Heart left ventricle (tissue), 16 donors: ENCODE measurements around the gene OSBPL9. TPM values are rescaled to one million over a fixed set of nuclear protein-coding genes. Genes with fewer than 3 reads are reported as not detected.
A peak's percentile ranks its signal among the peaks of the same experiment; 100 is the strongest.

Experiments
- ATAC-seq, 4 donors: fragments of 200-7000 bp; cut with Tn5 transposase; one replicate each; pipeline ENCODE4 v1.9.1; 2020 to 2022; ENCODE audit warnings: moderate library complexity in 4 of 4, mild to moderate bottlenecking in 3 of 4, moderate number of reproducible peaks in 1 of 4
- DNase-seq, 5 donors: peaks; one replicate each; pipeline ENCODE4 v3.0.0-alpha.2; 2020
- H3K27ac ChIP-seq, 12 donors: fragments of 200-600 bp; sonication (generic) in 4 of 12; one replicate each; pipeline versions ENCODE4 v1.5.0 to v1.8.0; 2016 to 2022; ENCODE audit warnings: mild to moderate bottlenecking in 2 of 12
- H3K27me3 ChIP-seq, 9 donors: fragments of 200-600 bp; sonication (generic) in 2 of 9; one replicate each; pipeline versions ENCODE4 v1.5.1 to v1.8.0; 2016 to 2022; ENCODE audit warnings: mild to moderate bottlenecking in 3 of 9
- H3K36me3 ChIP-seq, 9 donors: fragments of 200-600 bp; sonication (generic) in 2 of 9; one replicate each; pipeline versions ENCODE4 v1.5.0 to v1.8.0; 2018 to 2022; ENCODE audit warnings: mild to moderate bottlenecking in 2 of 9
- H3K4me1 ChIP-seq, 12 donors: fragments of 200-600 bp; sonication (generic) in 4 of 12; one replicate each; pipeline versions ENCODE4 v1.5.0 to v1.8.0; 2016 to 2022; ENCODE audit warnings: mild to moderate bottlenecking in 3 of 12
- H3K4me3 ChIP-seq, 12 donors: fragments of 200-600 bp; sonication (generic) in 4 of 12; one replicate each; pipeline versions ENCODE4 v1.5.0 to v1.8.0; 2017 to 2022; ENCODE audit warnings: mild to moderate bottlenecking in 9 of 12, moderate library complexity in 4 of 12
- H3K9me3 ChIP-seq, 12 donors: fragments of 200-600 bp; sonication (generic) in 4 of 12; one replicate each; pipeline versions ENCODE4 v1.5.0 to v1.8.0; 2016 to 2022; ENCODE audit warnings: mild to moderate bottlenecking in 1 of 12
- CTCF ChIP-seq, 12 donors: fragments of 200-600 bp; sonication (generic) in 4 of 12; IDR thresholded peaks; one replicate each; pipeline versions ENCODE4 v1.5.0 to v1.8.0; 2018 to 2022; ENCODE audit warnings: antibody characterized with exemption in 12 of 12, mild to moderate bottlenecking in 5 of 12
- POLR2A ChIP-seq, 2 donors: fragments of 450-650 bp; IDR thresholded peaks; one replicate each; pipeline ENCODE4 v1.6.1; 2017; ENCODE audit warnings: antibody characterized with exemption in 2 of 2, mild to moderate bottlenecking in 2 of 2, moderate library complexity in 2 of 2
- WGBS, 4 donors: extraction: QIAGEN DNeasy Blood & Tissue Kit in 2 of 4; methylation state at CpG; one replicate each; pipeline versions ENCODE4 v1.1.5 to v1.1.7; 2013 to 2018; 5-methylcytosine and 5-hydroxymethylcytosine counted together
- intact Hi-C, 10 donors: fragments of 100-400 bp; cut with DNase I; formaldehyde crosslinking; loops; one replicate each; pipeline versions ENCODE4 v1.11.1 to v1.14.2; 2022
- polyA plus RNA-seq, 2 donors: library from polyadenylated mRNA; stranded (reverse); fragments of 200-250 nt; gene quantifications; one replicate each; pipeline ENCODE4 v1.2.3, GENCODE V29; 2013
- total RNA-seq, 9 donors: library from RNA; depleted of rRNA in 2 of 9; stranded (reverse); fragments of >200 nt in 2 of 9; fragmentation: NEBNext Ultra II Directional in 3 of 9; extraction: Animal tissue kit (Norgen Biotek cat#: 25700) in 3 of 9; gene quantifications; one replicate each; pipeline versions ENCODE4 v1.1.0 to v1.2.4, GENCODE V29; 2016 to 2023
- donor health status: ischemic (EF 13 %, LVEDD 7.1; RV severe dilation, severe dysfunction).
- donor health status: healthy with polysubstance abuse.
- donor health status: DM: no; HTN: yes; CAD: no.
- donor health status: DM: no; HTN: no; CAD: no.
- donor health status: ischemic (EF 25% LVEDD 6.9; RV normal size, moderate dysfunction).
- donor health status: ischemic (EF 25% LVEDD 5.7; RV mildly dilated, moderate dysfunction).
- donor health status: healthy.
- donor health status: DM: yes; HTN: yes; CAD: no.
- donor health status: ischemic (EF 35%, LVEDD 5.7; RV mildly dilated, moderate dysfunction).
- donor health status: nonischemic (EF 11% LVEDD 7.7; RV severe dilation, severe dysfunction).
- donor health status: DM: yes; HTN: yes; CAD: no.
- donor health status: PGD.
- donor health status: ischemic (EF 29% LVEDD 5.4; RV normal size, mild dysfunction).
- donor health status: nonischemic (EF 23%, LVEDD 6.1; RV moderate dilation, normal function).

OSBPL9 gene
- total and polyA plus RNA-seq, 11 donors: 44.5 to 69.5 (median 52.5) TPM

- H3K36me3 ChIP-seq: peaks cover 0 to 5% (median 0%) of the 10 kb centered on the region in 9 donors
- intact Hi-C loops: loop anchor here in 4 of 10 donors (5.0 to 10.0 kb wide), 4 partner anchors 60 to 103 kb away; no protein-coding TSS in a partner anchor
- DNase-seq: no peak
- peak overlapping the region in 2 of 12 donors; percentile 56 to 67 for H3K27ac ChIP-seq
- H3K9me3 ChIP-seq: no peaks in the 10 kb centered on the region
- H3K4me3 ChIP-seq: no peak overlapping the region
- H3K27me3 ChIP-seq: no peaks in the 10 kb centered on the region
- no peak for TF ChIP-seq POLR2A (IDR thresholded peaks at IDR 0.05)
- TF ChIP-seq CTCF (IDR thresholded peaks at IDR 0.05): no peak
- WGBS, 4 donors: 64 to 75% (median 69%) methylated on average over 2 of the region's 2 CpGs
- no peak for ATAC-seq
- peaks cover 0 to 90% (median 65%) of the 10 kb centered on the region in 12 donors for H3K4me1 ChIP-seq
Observed at GRCh38 chr1:51667561-51667960, 50.7 kb downstream of the OSBPL9 start.

- no peaks in the 10 kb centered on the region for H3K27me3 ChIP-seq
- ATAC-seq (no peak), DNase-seq (no peak)
- H3K4me1 ChIP-seq: peaks cover 0 to 79% (median 61%) of the 10 kb centered on the region in 12 donors
- H3K27ac ChIP-seq: peak overlapping the region in 1 of 12 donors; percentile 19
- intact Hi-C loops: loop anchor here in 4 of 10 donors (5.0 to 10.0 kb wide), 4 partner anchors 58 to 104 kb away; no protein-coding TSS in a partner anchor
- no peaks in the 10 kb centered on the region for H3K9me3 ChIP-seq
- TF ChIP-seq CTCF (IDR thresholded peaks at IDR 0.05) (no peak), POLR2A (IDR thresholded peaks at IDR 0.05) (no peak)
- WGBS, 4 donors: 71 to 79% (median 77%) methylated on average over 4 of the region's 4 CpGs
- no peak overlapping the region for H3K4me3 ChIP-seq
- H3K36me3 ChIP-seq: peaks cover 0 to 5% (median 0%) of the 10 kb centered on the region in 9 donors
Observed at GRCh38 chr1:51669272-51669671, 52.4 kb downstream of the OSBPL9 start.

GRCh38 chr1:51669816-51670215 lies 52.9 kb downstream of the OSBPL9 start:
- ATAC-seq (no peak), DNase-seq (no peak)
- H3K9me3 ChIP-seq: no peaks in the 10 kb centered on the region
- no peak overlapping the region for H3K27ac ChIP-seq
- no peak overlapping the region for H3K4me3 ChIP-seq
- TF ChIP-seq POLR2A (IDR thresholded peaks at IDR 0.05): no peak
- no peak for TF ChIP-seq CTCF (IDR thresholded peaks at IDR 0.05)
- peaks cover 0 to 73% (median 58%) of the 10 kb centered on the region in 12 donors for H3K4me1 ChIP-seq
- 86 to 98% (median 96%) methylated on average over 2 of the region's 2 CpGs for WGBS, 4 donors
- peaks cover 0 to 5% (median 0%) of the 10 kb centered on the region in 9 donors for H3K36me3 ChIP-seq
- H3K27me3 ChIP-seq: no peaks in the 10 kb centered on the region
- intact Hi-C loops: loop anchor here in 4 of 10 donors (5.0 to 10.0 kb wide), 4 partner anchors 57 to 105 kb away; no protein-coding TSS in a partner anchor

GRCh38 chr1:51671527-51672325 lies 54.8 kb downstream of the OSBPL9 start:
- intact Hi-C loops: no loop called here
- no peaks in the 10 kb centered on the region for H3K9me3 ChIP-seq
- DNase-seq (no peak), ATAC-seq (peak in 1 of 4 donors; percentile 34)
- H3K4me1 ChIP-seq: peaks cover 0 to 54% (median 41%) of the 10 kb centered on the region in 12 donors
- peaks cover 0 to 5% (median 0%) of the 10 kb centered on the region in 9 donors for H3K36me3 ChIP-seq
- H3K27ac ChIP-seq: no peak overlapping the region
- no peak overlapping the region for H3K4me3 ChIP-seq
- 77 to 84% (median 78%) methylated on average over 4 of the region's 4 CpGs for WGBS, 4 donors
- H3K27me3 ChIP-seq: no peaks in the 10 kb centered on the region
- TF ChIP-seq POLR2A (IDR thresholded peaks at IDR 0.05) (no peak), CTCF (IDR thresholded peaks at IDR 0.05) (no peak)
